ENCODE data around the gene ARMH2.

Gene ARMH2

DNA sequence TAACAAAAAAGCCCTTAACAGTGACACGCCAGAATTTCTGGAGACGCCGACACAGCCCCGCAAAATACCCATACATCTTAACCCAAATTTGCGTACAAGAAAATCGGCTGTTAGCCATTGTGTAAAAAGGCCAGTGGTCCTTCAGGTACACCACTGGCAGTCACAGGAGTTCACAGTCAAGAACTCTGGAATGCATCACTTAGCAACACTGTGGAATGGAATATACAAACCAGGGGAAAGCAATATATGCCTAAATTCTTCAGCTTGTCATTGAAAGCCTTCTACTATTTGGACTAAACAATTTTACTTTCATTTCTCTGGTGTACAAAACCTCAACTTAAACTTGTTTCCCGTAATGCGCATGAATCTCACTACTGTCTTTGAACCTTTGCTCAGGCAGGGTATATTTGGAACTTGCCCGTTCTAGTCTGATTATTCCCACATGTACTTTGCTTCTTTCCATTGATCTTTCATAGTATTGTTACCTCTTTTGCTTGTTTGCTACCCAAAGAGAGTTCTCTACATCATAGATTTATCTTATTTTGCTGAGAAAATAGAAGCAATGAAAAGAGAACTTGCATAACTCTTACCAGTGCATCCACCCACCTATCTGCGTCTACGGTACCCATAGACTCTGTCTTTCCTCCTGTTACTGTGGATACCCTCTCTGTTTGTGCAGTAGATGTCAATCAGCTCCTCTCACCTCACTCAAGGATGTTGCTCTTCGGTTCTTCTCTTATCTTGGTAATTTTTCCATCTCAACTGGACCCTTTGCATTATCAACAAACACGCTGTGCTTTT, at the start of gene ARMH2:
Gene ARMH2, minus strand, starts transcription at position 178 of the 801 bp plus-strand sequence. Its CDS starts 60 bp downstream, at position 118.
- no peak for DNase-seq

DNA sequence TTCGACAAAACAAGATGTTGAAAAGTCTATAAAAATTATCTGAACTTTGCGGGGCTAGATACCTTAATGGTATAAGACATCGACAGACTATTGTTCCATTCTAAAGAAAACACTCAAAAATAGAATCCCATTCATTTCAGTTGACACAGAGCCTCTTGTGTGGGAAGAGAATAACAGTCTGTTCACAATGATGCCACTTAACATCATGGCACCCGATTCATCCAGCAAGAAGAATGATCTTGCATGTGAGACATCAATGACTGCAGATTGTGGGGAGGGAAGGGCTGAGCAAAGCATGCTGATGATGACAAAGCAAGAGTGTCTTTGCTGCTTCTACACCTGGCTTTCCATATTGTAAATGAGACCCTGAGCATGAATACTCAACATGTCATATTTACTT, 49.7 kb upstream of the ARMH2 start:
- no peak for DNase-seq

DNA sequence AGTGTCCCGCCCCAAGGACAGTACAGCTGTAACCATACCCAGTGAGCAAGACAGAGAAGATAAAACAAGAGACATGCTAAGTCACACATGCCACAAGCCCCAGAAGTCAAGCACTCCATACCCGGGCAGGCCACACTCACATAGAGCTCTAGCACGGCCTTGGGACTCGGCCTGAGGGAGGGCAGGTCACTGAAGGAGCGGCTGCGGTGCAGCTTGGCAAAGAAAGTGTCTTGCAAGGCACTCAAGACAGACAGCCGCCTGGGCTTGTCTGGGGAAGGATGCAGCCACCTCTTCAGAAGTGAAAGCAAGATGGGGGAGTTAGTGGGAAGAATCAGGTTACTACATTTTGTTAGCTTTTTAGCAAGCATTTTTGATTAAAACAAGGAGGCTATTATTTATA, 48.7 kb upstream of the ARMH2 start:
- no peak for DNase-seq

DNA sequence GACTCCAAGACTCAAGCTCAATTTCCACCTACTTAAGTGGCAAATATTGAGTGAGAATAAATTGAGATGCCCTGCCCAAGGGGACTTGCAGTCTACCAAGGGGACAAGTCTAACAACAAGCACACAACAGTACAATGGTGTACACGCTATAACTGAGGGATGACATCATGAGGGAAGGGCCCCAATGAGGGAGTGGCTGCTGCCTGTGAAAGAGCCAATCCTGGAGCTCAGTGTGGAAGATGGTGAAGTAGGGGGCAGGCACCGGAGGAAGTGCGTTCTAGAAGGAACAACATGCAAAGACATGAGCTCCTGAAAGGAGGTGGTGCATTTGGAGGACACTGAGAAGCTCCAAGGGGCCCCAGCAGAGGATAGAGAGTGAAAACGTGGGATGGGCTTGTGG, 46.9 kb upstream of the ARMH2 start:
- no peak for DNase-seq

DNA sequence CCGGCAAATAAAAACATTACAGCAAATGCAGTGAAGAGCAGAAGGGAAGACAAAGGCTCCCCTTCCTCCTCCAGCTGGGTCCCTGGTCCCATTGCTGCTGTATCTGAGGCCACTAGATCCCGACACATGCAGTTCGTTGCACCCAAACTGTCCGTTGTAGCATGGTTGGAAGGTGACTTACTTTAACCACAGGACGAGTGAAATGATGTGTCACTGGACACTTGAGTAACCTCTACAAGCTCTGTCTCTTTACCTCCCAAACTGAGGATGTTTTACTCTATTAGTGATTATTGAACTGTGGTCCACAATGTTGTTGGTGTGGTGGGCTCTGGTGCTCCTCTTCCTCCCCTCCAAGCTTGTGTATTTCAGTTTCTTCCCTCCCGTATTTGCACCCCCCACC, 46.2 kb upstream of the ARMH2 start:
- no peak for DNase-seq

DNA sequence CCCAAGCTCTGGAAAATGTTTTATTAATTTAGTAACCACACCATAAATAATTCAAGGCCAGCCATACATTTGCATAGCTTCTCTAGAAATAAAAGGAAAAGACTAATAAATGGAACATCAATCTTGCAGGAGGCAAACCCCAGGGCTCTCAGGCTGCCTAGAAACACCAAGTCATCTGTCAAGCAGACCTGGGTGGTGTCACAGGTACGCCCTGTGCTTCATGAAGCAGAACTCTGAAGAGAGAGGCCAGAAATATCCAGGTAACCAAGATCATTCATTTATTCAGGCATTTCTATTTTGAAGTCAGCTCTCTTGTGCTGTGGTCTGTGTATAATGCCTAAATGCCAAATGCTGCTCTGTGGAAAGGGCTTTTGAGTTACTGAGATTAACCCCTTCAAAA, 45.3 kb upstream of the ARMH2 start:
- no peak for DNase-seq

DNA sequence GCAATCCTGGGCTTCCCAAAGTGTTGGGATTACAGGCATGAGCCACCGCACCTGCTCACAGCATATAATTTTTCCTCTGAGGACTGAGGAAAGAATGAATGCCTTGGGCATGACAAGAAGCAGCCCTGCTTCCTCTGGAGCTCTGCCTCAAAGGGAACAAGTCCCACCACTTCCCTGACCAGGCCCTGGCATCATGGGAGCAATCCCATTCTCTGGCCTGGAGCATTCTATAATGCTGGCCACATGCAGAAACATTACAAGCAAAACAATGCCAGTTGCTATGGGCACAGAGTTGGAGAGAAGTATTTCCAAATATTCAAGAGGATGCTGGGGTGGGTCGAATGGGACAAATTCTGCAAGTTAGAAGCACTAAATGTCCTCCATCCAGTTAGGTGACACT, 41.5 kb upstream of the ARMH2 start:
- no peak for DNase-seq

DNA sequence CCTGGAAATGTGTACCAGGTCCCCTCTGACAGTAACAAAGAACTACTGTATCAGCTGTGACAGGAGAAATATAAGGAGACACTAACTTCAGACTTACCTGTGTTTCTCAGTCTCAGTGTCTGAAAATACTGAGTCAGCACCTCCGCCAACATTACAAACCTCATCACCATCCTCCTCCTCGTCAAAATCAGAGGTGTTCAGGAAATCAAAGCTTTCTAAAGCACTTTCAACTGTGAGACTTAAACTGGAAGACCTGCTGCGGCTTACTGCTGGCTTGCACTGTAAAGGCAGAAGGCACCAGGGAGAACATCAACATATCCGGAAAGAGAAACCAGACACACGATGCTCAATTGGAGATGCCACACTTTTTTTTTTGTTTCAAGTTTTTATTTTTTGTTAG, 40.3 kb upstream of the ARMH2 start:
- no peak for DNase-seq

DNA sequence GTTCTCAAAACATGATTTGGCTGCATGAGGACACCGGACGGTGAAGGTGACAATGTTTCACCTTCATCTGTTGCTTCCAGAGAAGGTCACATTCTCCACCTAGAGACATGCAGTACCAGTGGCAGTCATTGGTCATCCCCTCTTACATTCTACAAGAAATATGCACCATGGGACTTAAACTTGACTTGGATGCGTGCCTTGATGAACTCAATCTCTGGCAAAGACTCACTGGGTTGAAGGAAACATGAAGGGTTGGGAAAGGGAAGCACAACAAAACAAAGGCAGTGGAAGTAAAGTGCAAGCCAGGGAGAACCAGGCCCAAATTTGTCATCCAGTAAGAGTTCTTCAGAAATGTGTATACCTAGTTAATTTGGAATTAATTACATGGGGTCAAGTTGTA, 39.4 kb upstream of the ARMH2 start:
- DNase-seq, result no peak

DNA sequence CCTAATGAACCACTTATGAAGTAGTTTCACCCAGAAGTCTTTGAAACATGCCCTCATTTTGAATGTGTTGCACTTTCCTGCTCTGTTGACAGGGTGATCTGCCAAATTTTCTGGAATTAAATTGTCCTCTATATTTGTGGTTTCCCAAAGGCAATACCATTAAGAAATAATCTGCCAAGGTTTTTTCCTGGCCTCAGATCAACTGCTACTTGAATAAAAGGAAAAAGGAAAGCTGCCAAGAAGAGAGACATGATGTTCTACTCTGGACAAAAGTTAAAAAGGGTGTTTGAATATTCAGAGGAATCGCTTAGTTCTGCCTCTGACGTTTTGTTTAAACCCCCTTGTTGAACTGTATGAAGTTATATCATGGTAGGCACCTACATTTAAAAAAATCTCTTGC, 37.4 kb upstream of the ARMH2 start:
- DNase-seq, result no peak

DNA sequence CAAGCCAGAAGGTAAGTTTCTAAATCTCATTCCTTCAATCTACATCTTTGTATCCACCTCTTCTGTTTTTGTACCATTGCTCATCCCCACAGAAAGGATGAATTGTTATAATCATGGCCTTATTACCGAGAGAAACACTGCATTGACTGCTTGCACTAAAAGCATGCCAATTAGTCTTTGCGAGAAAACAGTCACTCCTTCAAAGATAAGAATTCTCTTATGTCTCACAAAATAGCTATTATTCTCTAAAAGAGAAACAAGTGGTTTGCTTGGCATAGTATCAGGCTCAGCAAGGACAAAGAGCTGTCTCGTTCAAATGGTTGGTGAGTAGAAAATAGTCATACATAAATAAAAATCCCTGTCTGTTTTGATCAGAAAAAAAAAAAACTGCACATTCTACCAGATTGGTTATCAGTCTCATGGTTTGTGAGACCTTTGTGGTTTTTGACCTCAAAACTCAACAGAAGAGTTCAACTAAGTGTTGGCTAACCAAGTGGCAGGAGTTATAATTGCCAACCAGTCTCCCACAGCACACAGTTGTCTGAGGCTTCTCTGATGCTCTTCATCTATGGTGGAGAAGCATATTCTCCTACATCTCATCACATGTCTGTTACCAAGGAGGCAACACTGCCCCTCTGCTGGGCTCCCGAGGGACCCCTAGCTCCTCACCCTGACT, 35.1 kb upstream of the ARMH2 start:
- DNase-seq, result no peak

DNA sequence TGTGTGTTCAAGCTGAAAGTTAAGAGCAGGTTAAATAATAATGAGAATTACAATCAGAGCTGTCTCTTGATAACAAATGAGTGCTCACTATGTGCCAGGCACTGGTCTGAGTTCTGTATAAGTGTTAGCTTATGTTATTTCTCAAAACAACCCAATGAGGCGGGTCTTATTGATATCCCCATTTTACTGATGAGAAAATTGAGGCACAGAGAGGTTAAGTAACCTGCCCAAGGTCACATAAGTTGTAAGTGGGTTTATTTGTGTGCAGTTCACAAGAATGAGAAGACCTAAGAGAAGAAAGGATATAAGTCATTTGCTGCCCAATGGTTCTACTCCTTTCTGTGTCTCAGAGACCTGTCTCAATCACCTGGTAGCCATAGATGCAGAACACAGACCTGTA, 34.1 kb upstream of the ARMH2 start:
- no peak for DNase-seq

DNA sequence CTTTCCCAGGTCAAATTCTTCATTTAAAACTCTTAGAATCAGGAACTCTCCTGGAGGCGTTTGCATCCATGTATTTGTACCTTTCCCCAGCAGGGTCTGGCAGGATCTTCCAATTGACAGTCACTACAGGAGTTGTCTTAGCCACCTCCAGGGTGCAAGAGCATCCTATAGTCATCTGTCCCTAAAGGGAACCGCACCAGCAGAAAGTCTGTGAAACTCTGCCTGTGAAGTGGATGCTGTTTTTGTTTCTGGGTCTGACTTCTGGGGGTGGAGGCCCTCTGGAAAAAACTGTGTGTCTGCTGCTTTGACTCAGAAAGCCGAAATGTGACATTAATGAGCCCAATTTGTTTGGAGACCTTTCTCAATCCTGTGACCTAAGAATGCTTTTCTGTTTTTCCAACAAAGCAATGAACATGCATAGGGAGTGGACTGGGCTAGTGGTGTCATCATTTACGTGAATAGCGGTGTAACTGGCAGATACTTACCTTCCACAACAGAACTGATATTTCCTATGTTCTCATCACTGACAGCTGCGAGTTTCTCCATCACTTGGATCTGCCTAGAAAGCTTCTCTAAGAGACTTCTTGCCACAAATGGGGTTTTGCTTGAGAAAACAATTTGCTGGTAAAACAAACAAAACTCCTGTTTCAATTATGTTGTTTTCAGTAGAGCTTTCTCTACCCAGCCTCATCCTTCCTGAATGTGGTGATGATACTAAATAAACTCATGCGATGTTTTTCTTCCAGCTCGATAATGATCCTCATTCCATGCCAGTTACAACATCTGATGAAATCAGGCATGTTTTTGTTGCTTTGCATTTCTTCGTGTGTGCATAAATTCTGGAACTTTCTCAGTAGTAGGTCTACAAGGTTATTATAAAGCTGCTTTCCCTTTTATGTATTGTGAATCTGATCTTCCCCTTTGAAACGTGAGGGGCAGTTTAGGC, 33.3 kb upstream of the ARMH2 start:
- no peak for DNase-seq

DNA sequence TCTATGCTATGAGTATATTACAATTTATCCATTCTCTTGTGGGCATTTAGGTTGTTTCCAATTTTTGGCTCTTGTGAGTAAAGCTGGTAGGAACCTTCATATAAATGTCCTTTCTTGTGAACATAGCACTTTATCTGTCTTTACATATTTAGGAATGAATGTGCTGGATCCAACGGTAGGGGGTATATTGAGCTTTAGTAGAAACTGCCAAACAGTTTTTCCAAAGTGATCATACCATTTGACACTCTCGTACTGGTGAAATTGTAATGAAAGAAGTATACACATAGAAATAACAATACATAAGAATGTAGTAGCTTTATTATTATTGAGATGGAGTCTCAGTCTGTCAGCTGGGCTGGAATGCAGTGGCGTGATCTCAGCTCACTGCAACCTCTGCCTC, 30.9 kb upstream of the ARMH2 start:
- DNase-seq, result no peak

DNA sequence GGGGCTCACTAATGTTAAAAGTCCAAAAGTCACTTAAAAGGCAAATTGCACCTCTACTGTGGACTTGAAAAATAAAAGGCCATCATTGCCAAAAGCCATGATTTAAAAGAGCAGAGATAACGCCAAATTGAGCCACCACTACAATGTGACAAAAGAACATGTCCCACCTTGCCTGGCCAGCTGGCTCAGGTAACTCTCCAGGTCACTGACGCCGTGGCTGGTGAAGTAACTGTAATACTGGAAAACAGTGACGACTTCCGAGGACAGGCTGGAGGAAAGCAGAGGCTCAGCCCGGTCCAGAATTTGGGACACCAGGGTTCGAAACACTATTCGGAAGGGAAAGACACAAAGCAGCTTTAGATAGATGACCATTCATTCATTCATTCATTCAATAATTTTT, 29.3 kb upstream of the ARMH2 start:
- DNase-seq, result no peak

DNA sequence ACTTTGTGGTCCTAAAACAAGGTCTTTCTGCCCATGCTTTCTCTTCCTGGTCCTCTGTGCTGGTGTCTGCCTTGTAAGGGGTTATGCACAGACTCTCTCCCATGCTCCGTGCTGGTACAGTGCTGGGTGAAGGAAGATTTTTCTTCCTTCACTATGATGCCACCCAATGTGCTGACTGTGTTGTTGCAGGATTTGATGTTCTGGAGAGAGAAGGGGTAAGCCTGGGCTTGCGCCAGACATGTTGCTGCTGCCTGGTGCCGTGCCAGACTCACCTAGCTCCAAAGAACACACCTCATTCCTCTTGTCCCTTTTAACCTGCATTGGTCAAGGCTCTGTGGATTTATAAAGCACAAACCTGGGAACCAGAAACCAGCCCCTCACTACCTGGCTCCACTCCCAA, 28.4 kb upstream of the ARMH2 start:
- no peak for DNase-seq

DNA sequence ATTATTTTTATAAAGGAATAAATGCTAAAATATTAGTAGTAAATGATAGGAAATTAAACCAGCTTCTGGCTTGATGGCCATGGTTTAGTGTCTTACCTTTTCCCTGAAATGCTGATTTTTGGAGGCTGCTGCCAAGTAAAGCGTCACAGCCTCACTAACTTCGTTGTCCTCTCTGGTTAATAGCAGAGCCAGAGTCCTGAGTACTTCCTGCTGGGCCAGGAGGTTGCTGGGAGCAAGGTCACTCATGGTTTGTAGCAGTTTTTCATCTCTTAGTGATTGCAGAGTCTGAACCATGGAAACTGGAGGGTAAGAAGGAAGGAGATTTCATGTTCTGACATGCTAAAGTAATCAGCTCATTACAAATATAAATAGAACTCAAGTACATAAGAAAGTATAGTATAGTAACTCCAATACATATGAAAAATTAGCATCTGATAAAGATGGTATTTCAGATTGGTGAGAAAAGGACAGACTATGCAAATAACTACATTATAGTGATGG, 26.5 kb upstream of the ARMH2 start:
- DNase-seq, result no peak

DNA sequence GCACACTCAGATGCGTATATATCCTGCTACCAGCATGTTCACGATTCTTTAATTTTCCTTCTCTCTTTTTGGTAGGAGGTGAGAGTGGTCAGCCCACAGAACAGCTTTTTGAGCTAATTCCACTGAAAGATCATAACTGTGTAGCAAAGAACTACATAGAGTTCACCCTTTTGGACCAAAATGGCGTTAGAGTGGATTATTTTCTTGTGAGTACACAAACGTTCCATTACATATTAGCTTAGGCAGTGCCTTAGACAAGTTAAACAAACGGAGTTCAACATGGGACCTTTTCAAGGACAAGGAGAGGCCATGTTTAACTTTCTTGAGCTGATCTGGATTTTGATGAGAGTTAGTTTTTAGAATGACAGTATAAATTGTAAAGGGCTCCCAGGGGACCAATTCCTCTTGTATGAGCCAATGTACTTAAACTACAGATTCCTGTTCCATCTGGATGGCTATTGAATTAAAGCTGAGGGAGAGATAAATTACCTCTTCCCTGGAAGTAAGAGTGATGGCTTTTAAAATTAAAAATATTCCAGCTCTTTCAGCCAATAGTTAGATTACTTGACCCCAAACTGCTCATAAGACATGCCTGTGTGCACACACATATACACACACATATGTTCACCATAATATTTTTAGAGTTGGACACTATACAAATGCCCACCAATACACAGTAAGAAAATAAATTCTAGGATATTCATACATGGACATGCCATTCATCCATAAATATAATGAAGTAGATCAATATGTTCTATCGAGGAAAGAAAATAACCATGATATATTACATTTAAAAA, 25.6 kb upstream of the ARMH2 start:
- DNase-seq, result no peak

DNA sequence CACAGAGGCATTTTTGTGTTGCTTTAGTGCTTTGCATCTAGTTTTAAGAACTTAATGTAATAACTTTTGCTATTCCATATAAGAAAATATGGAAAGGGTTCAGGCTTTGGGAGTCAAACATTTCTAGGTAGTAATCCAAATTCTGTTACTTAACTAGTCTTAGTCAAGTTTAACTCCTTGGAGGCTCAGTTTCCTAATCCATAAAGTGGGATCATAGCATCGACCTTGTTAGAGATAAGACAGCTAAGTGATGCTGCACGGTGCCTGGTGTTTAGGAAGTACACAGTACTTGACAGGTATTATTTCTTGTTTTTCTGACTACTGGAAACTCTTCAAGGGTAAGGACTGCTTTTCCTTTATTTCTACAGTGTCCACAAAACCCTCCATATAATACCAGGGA, 24.5 kb upstream of the ARMH2 start:
- no peak for DNase-seq

DNA sequence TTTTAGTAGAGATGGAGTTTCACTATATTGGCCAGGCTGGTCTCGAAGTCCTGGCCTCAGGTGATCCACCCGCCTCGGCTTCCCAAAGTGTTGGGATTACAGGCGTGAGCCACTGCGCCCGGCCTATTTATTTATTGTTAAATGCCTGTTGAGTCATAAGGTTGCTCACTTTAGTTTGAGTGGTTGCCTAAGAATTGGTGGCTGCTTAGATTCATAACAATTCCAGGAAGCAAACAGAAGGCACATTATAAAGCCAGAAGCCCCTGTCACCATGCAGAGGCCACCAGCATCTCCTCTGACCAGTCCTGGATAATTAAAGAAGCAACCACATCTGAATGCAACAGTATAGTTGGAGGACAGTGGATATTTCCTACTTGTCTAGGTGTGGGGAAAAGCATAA, 24.0 kb upstream of the ARMH2 start:
- DNase-seq, result no peak

DNA sequence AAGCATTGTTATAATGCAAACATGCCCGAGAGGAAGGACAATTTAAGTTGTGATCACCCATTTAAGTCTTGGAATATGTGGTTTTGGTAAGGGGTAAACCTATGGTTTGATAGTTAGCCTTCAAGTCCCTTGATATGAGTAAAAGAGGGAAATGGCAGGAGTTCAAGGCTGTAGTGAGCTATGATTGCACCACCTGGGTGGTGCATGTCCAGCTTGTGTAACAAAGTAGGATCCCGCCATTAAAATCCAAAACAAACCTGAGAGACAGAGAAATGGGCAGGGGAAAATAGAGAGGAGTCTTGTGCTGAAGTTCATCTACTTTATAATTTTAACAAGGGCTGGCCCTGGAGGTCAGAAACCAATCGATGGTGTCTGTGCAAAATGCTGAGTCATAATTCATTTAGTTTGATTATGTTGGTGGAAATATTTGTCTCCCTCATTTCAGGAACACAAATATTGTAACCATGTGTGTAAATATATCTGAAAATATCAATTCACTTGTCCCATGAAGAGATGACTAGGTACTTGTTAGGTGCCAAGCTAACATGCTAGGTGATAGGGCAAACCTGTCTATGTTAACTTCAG, 23.2 kb upstream of the ARMH2 start:
- DNase-seq, result no peak

DNA sequence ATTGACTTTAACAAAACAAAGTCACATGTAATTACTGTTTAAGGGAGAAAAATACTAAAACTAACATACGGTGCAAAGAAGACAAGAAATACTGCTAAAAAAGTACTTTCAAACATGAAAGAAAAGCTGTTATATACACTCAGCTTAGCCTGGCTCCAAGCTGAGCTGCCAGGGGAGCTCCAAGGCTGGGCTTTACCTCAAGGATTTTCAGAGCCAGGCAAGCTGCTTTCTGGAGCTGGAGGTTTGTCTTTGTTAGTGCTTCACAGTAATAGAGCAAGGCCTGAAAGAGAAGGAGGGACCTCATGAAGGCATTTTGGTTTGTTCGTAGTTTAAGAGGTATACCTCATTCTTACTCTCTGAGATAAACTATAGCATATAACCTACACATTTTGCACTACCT, 19.6 kb upstream of the ARMH2 start:
- DNase-seq, result no peak

Measured in right forelimb (tissue), 1 donor.